GM15510 (cell line): Measurements from ENCODE around the gene NTN3.
A peak's percentile ranks its signal among the peaks of the same experiment; 100 is the strongest.

Source experiments
- POLR2A ChIP-seq: IDR thresholded peaks from 3 replicates; pipeline ENCODE4 v1.6.1; 2011; ENCODE audit warnings: borderline replicate concordance; ENCODE audit not compliant: insufficient read length; ENCODE audit errors: extremely low read depth

NTN3 gene

GRCh38 chr16:2458887-2459646 is 12.0 kb upstream of the NTN3 start:
- TF ChIP-seq POLR2A, result no peak

- peak; percentile 70 for TF ChIP-seq POLR2A
Observed at GRCh38 chr16:2459647-2460390, 11.3 kb upstream of the NTN3 start, which contains the start of gene TEDC2. Gene TEDC2, plus strand, starts transcription at chr16:2460109. Its CDS starts 36 bp downstream, at chr16:2460145.

- TF ChIP-seq POLR2A, result no peak
Observed at GRCh38 chr16:2460391-2460713, 10.7 kb upstream of the NTN3 start.

- no peak for TF ChIP-seq POLR2A
Observed at GRCh38 chr16:2460916-2461315, 10.2 kb upstream of the NTN3 start.

- no peak for TF ChIP-seq POLR2A
Observed at GRCh38 chr16:2462031-2462866, 8.8 kb upstream of the NTN3 start.

- TF ChIP-seq POLR2A, result no peak
Observed at GRCh38 chr16:2464333-2464732, 6.8 kb upstream of the NTN3 start.

GRCh38 chr16:2465653-2466415 is 5.3 kb upstream of the NTN3 start:
- no peak for TF ChIP-seq POLR2A

- TF ChIP-seq POLR2A, result no peak
Observed at GRCh38 chr16:2466667-2467527, 4.2 kb upstream of the NTN3 start.

- peak; percentile 17 for TF ChIP-seq POLR2A
Observed at GRCh38 chr16:2467528-2468232, 3.4 kb upstream of the NTN3 start.

- TF ChIP-seq POLR2A, result peak; percentile 17
Observed at GRCh38 chr16:2468233-2468724, 2.8 kb upstream of the NTN3 start.

- no peak for TF ChIP-seq POLR2A
Observed at GRCh38 chr16:2468725-2469398, 2.2 kb upstream of the NTN3 start.

GRCh38 chr16:2469399-2470233 is 1.5 kb upstream of the NTN3 start:
- TF ChIP-seq POLR2A, result no peak

- no peak for TF ChIP-seq POLR2A
Observed at GRCh38 chr16:2470234-2470601, 879 bp upstream of the NTN3 start.
